HG02759 (cell line): ENCODE results near the gene CRISPLD2.

Experiments
- ATAC-seq: cut with Tn5 transposase; IDR thresholded peaks from one replicate; pipeline ENCODE4 v1.9.1; 2021; ENCODE audit warnings: mild to moderate bottlenecking, moderate library complexity; ENCODE audit not compliant: unreplicated experiment

The CRISPLD2 gene

DNA sequence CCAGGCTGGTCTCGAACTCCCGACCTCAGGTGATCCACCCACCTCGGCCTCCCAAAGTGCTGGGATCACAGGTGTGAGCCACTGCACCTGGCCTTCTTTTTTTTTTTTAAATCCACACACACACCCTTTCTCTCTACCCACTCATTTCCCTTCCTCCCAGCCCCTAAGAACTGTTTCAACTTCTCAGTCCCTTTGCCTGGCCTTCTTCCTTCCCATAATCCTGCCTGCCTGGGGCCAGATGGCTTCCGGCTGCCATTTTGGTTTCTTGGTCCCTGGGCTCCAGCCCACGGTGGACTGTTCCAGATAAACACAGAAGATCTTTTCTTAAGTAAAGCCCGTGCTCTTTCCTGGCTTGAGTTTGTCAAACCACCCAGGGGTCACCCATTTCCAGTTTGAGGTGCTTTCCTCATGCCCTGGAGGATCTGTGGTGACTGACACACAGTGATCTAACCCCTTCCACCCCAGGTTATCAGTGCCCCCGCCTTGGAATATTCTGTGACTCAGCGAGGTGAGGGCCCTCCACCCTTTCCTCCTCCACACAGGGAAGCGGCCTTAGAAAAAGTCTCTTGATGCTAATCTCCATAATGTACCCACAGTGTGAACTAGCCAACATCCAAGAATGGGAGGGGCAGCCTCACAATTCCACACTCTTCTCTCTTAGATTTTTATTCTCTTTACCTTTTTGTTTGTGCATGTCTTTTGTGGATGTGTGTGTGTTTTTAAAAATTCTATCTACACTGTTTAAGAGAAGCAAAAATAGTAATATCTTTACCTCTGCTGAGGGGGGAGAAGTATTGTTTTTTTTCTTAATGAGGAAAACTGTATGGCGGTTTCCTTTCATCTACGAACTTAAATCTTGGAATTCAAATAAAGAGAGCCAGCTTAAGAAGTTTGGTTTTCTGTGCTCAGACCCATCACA lies 60.0 kb downstream of the CRISPLD2 start:
- no peak for ATAC-seq

DNA sequence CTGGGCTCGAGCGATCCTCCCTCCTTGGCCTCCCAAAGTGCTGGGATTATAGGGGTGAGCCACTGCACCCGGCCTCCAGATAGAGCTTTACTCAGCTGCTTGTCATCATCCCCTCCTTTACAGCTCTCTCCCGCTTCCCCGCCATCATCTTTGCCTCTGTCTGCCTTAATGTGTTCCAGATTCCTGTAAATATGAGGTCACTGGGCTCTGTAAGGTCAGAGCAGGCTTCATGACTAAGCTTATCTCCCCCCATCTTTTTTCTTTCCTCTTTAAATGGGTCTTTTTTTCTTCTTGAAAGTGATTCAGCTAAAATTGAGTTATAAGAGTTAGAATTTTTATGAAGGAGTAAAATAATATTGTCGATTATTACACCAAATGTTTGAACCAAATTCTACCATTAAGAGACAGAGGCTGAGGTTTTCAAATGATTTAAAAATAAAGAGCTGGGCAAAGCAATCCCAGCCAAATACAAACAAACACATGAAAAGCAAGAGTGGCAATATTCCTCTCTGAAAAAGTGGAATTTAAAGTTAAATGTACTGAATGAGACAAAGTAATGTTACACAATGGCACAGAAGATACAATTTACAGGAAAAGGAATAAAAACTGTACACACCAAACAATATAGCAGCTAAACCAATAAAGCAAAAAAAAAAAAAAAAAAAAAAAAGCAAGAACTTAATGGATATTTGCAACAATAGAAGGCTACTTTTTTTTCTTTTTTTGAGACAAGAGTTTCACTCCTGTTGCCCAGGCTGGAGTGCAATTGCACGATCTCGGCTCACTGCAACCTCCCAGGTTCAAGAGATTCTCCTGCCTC lies 62.1 kb downstream of the CRISPLD2 start:
- no peak for ATAC-seq

DNA sequence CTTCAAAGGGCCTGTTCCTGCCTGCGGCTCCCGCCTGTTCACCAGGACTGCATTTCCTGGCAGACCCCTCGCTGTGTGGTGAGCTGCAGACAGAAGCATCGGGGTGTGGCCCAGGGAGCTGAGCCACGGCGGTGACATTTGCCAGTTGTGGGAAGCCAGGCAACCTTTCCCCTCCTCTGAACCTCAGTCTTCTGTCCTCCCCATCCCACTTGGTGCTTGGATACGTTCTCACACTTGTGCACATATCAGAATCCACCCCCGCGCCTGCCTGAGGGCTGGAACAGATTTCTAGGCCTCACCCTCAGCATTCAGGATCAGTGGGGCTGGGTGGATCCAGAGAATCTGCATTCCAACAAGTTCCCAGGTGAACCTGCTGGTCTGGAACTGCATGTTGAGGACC lies 63.5 kb downstream of the CRISPLD2 start:
- ATAC-seq, result no peak

GRCh38 chr16:84884246-84884595 lies 64.4 kb downstream of the CRISPLD2 start:
- ATAC-seq, result no peak

GRCh38 chr16:84884596-84885341 lies 65.0 kb downstream of the CRISPLD2 start:
- no peak for ATAC-seq

DNA sequence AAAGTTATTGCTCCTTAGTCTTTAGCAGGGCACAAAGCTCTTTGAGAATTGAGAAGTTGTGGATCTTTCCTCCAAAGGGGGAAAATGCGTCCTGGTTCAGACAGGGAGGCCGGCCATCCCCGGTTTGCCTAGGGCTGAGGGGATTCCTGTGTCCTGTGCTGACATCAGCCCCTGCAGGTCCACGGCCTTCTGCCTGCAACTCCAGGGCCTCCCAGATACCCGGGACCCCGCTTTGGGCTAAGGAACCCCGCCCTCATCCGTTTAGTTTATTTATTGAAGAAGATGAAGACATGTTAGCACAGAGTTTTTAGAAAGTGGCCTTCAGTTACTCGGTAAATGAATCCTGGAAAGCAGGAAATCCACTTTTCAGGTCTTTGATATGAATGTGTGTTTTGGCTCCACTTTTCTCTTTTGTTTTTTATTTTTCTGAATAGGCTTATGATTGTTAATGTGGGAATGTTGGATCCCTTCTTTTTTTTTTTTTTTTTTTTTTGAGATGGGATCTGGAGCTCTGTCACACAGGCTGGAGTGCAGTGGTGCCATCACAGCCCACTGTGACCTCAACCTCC lies 65.6 kb downstream of the CRISPLD2 start:
- ATAC-seq, result no peak

- no peak for ATAC-seq
Measured at GRCh38 chr16:84886497-84887090, 66.8 kb downstream of the CRISPLD2 start.

DNA sequence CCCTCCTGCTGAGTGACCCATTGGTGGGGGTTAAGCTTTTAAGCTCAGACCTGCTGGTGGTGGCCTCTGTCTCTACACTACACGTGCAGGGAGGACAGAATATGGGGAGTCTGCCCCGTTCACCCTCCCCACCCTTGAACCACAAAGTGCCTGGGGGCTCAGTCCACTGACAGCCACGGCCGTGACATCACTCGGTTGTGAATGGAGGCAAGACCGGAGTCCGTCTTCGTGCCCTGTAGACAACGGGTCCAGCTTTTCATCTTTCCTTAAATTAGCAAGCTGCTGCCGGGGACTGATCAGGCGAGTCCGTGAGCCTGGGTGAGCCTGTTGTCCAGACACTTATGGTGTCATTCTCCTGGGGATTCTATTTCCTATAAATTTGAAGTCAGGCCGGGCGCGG lies 67.4 kb downstream of the CRISPLD2 start:
- no peak for ATAC-seq

DNA sequence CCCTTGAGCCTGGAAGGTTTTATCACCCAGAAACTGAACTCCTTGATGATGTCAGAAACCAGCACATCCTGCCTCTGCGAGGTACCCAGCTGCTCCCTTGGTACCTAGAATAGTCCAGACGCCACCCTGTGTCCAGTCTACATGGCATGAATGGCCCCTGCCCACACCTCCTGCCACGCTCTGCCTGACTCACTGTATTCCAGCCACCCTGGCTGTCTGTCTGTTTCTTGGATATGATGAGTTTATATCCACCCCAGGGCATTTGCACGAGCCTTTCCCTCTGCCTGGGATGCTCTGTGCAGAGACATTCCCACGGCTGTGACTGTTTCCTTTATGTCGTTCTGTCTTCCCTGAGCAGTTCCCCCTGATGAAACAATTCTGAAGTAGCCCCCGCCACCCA lies 68.7 kb downstream of the CRISPLD2 start:
- no peak for ATAC-seq

DNA sequence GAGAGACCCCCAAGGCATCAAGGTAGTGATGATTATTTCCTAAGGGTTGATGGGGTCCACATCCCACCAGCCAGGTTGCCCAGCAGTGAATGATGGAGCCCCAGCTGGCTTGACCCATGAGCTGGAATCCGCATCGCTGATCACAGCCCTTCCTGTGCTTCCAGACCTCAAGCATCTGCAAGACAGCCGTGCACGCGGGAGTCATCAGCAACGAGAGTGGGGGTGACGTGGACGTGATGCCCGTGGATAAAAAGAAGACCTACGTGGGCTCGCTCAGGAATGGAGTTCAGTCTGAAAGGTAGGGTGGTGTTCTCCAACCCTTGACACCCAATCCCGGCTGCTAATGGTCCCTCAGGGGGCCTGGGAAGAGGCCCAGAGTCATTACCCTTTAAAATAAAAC lies 69.3 kb downstream of the CRISPLD2 start:
- no peak for ATAC-seq

DNA sequence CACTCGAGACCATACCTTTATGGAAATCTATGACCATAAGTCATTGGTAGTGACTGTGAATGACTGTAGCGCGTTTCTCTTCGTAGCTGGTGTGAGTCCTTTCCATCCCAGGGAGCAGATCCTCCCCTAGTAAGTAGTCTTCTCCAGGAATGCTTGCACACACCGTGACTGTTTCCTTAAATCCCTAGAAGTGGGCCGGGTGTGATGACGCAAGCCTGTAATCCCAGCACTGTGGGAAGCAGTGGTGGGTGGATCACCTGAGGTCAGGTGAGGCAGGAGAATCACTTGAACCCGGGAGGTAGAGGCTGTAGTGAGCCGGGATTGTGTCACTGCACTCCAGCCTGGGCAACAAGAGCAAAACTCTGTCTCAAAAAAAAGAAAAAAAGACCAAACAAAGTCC lies 70.6 kb downstream of the CRISPLD2 start:
- ATAC-seq, result no peak

- ATAC-seq, result no peak
Measured at GRCh38 chr16:84891149-84891795, 71.5 kb downstream of the CRISPLD2 start.

DNA sequence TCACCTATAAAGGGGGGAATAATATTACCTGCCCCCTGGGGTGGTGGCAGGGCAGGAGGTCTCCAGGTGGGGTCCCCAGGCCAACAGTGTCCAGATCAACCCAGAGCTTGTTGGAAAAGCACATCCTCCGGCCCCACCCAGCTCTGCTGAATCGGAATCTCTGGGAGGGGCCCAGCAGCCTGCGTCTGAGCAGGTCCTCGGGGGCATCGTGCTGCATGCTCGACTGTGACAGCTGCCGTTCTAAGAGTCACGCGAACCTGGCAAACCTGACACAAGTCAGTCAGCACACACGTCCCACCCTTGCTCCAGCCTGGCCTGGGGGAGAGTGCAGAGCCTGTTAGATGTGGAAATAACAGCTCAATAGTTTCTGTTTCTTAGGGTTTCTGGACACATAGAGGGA lies 72.3 kb downstream of the CRISPLD2 start:
- no peak for ATAC-seq

DNA sequence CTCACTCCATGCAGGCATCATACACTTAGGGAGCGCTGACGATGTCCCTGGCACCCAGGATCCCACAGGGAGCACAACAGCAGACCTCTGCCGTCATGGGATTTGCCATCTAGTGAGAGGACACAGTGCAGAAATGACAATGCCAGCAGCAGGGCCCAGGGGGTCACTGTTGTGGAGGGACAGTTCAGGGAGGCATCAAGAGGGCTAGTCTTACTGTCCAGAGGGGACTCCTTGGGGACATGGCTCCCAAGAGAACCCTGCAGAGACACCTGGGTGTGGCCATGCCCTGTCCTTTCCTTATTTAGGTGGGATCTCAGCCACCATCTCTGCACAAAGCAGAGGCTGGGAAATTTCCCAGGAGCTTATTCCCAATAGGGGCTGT lies 73.7 kb downstream of the CRISPLD2 start:
- no peak for ATAC-seq

DNA sequence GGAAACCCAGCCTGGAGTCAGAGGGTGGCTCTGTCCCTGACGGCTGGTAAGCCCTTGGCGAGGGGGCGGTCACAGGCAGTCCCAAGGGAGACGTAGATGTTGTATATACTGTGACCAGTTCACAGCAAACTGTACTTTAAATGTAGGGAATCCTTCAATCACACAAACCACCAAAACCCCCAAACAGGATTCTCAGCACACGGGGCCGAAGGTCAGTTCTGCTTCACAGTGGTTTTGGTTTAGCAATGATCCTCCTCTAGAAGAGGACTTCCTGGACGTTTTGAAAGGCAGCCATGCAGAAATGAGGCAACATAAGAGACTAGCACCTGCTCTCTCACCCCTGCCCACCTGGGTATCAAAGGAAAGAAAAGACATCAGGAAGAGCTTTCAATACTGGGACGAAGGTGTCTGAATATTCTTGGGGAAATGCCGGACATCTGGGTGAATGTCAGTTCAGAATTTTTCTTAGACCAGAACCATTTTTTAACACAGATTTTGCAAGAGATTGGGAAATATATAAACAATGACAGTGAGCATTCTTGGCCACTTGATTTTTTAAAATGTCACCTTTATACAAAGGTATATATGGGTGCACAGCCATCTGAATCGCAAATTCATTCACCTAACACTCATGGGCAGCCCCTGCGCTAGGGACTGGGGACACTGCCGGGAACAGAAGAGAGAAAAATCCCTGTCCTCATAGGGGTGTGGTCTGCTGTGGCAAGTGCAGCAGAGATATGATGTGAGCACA lies 74.2 kb downstream of the CRISPLD2 start:
- no peak for ATAC-seq

- no peak for ATAC-seq
Measured at GRCh38 chr16:84895016-84895415, 75.2 kb downstream of the CRISPLD2 start.

- no peak for ATAC-seq
Measured at GRCh38 chr16:84896847-84897246, 77.1 kb downstream of the CRISPLD2 start.

DNA sequence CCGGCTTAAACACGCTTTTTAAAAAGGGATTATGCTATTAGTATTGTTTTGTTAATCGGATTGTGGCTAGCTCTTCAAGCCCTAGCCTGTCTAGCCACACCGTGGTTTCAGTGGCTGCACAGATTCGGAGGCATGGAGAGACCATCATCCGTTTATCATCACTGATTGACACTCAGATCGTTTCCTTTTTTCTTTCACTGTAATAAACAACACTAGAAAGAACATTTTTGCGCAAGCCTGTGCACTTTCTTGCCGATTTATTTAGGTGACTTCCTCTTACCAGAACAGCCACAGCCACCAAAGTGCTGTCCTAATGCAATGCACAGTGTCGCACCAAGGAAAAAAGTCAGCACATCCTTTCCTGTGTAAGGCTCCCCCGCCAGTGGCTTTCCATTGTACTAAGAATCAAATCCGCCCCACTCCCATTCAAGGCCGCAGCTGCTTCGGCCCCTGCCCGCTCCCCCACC lies 78.2 kb downstream of the CRISPLD2 start:
- ATAC-seq, result no peak

DNA sequence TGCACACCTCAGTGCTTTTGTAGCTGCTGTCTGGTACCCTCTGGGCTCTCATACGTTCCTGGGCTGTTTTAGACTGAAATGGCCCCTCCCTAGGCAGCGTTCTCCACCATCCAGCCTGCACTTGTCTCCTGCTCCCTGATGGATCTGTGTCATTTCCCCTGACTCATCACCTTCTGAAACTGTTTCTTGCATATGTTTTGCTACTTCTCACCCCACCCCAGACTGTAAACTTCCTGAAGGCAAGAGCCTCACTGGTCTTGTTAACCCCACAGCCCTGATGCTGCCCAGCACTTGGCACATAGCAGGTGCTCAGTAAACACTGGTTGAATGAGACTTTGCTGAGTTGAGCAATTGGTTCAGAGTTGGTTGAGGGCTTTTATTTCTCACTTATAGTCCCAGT lies 78.7 kb downstream of the CRISPLD2 start:
- ATAC-seq, result no peak
